ENCODE measurements around the gene LRRC7. TPM values are rescaled to one million over a fixed set of nuclear protein-coding genes. Genes with fewer than 3 reads are reported as not detected.

The LRRC7 gene
- polyA plus RNA-seq, 1 donor from 2014 or later, result 141 TPM

- peak overlapping the region; percentile 23 for H3K27ac ChIP-seq (ENCODE audit: low read length)
Measured at GRCh38 chr1:69739251-69739605, 171.5 kb downstream of the LRRC7 start.

GRCh38 chr1:69743146-69743545, 175.4 kb downstream of the LRRC7 start:
- Histone ChIP-seq H3K27me3 (ENCODE audit: insufficient read depth, low read depth, low read length) (no peaks in the 10 kb centered on the region), H4K20me1 (ENCODE audit: insufficient read depth) (no peaks in the 10 kb centered on the region), H3K9me3 (ENCODE audit: low read length) (no peaks in the 10 kb centered on the region), H3F3A (ENCODE audit: insufficient read depth, low read length, poor library complexity, severe bottlenecking) (peaks cover 7% of the 10 kb centered on the region), H3K27ac (ENCODE audit: low read length) (no peak overlapping the region), H3K36me3 (ENCODE audit: insufficient read depth, low read length) (no peaks in the 10 kb centered on the region), H3K4me2 (ENCODE audit: low read length) (no peak overlapping the region), H3K79me2 (replicated peaks; ENCODE audit: insufficient read depth, low read length) (no peaks in the 10 kb centered on the region), H3K4me3 (ENCODE audit: low read length) (no peak overlapping the region), H3K9ac (ENCODE audit: low read length) (no peak overlapping the region), H3K9me2 (ENCODE audit: insufficient read depth, low read length) (no peaks in the 10 kb centered on the region), H2AFZ (ENCODE audit: low read depth, low read length) (no peak overlapping the region)
- TF ChIP-seq EP300 (conservative IDR thresholded peaks at IDR 0.05; ENCODE audit: poor library complexity, severe bottlenecking) (no peak), SMC3 (conservative IDR thresholded peaks at IDR 0.05; ENCODE audit: poor library complexity) (no peak), MXI1 (conservative IDR thresholded peaks at IDR 0.05; ENCODE audit: poor library complexity, severe bottlenecking) (no peak), CTCF (IDR thresholded peaks at IDR 0.05; ENCODE audit: poor library complexity, severe bottlenecking) (no peak), EZH2 (IDR thresholded peaks at IDR 0.05; ENCODE audit: borderline replicate concordance, insufficient read depth, low read length, poor library complexity, severe bottlenecking) (no peak), RAD21 (conservative IDR thresholded peaks at IDR 0.05) (no peak), POLR2AphosphoS5 (IDR thresholded peaks at IDR 0.05) (no peak), TAF1 (IDR thresholded peaks at IDR 0.05; ENCODE audit: low read depth) (no peak)
- TF ChIP-seq, protein P1, sequence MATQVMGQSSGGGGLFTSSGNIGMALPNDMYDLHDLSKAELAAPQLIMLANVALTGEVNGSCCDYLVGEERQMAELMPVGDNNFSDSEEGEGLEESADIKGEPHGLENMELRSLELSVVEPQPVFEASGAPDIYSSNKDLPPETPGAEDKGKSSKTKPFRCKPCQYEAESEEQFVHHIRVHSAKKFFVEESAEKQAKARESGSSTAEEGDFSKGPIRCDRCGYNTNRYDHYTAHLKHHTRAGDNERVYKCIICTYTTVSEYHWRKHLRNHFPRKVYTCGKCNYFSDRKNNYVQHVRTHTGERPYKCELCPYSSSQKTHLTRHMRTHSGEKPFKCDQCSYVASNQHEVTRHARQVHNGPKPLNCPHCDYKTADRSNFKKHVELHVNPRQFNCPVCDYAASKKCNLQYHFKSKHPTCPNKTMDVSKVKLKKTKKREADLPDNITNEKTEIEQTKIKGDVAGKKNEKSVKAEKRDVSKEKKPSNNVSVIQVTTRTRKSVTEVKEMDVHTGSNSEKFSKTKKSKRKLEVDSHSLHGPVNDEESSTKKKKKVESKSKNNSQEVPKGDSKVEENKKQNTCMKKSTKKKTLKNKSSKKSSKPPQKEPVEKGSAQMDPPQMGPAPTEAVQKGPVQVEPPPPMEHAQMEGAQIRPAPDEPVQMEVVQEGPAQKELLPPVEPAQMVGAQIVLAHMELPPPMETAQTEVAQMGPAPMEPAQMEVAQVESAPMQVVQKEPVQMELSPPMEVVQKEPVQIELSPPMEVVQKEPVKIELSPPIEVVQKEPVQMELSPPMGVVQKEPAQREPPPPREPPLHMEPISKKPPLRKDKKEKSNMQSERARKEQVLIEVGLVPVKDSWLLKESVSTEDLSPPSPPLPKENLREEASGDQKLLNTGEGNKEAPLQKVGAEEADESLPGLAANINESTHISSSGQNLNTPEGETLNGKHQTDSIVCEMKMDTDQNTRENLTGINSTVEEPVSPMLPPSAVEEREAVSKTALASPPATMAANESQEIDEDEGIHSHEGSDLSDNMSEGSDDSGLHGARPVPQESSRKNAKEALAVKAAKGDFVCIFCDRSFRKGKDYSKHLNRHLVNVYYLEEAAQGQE (IDR thresholded peaks at IDR 0.05; ENCODE audit: borderline replicate concordance), result no peak

More at GRCh38 chr1:69739251-69739605, 171.5 kb downstream of the LRRC7 start:
- no peak overlapping the region for H3K9ac ChIP-seq (ENCODE audit: low read length)
- H3F3A ChIP-seq (ENCODE audit: insufficient read depth, low read length, poor library complexity, severe bottlenecking), result peaks cover 7% of the 10 kb centered on the region
- H3K36me3 ChIP-seq (ENCODE audit: insufficient read depth, low read length), result no peaks in the 10 kb centered on the region
- H3K4me2 ChIP-seq (ENCODE audit: low read length), result no peak overlapping the region
- H3K9me2 ChIP-seq (ENCODE audit: insufficient read depth, low read length), result no peaks in the 10 kb centered on the region
- H3K9me3 ChIP-seq (ENCODE audit: low read length), result peaks cover 3% of the 10 kb centered on the region
- no peak overlapping the region for H2AFZ ChIP-seq (ENCODE audit: low read depth, low read length)
- TF ChIP-seq CTCF (IDR thresholded peaks at IDR 0.05; ENCODE audit: poor library complexity, severe bottlenecking), result no peak
- no peak for TF ChIP-seq TAF1 (IDR thresholded peaks at IDR 0.05; ENCODE audit: low read depth)
- no peak for TF ChIP-seq MXI1 (conservative IDR thresholded peaks at IDR 0.05; ENCODE audit: poor library complexity, severe bottlenecking)
- no peak for TF ChIP-seq RAD21 (conservative IDR thresholded peaks at IDR 0.05)
- TF ChIP-seq EZH2 (IDR thresholded peaks at IDR 0.05; ENCODE audit: borderline replicate concordance, insufficient read depth, low read length, poor library complexity, severe bottlenecking), result no peak
- TF ChIP-seq, protein P1 (IDR thresholded peaks at IDR 0.05; ENCODE audit: borderline replicate concordance), result no peak
- TF ChIP-seq SMC3 (conservative IDR thresholded peaks at IDR 0.05; ENCODE audit: poor library complexity), result no peak
- H3K4me3 ChIP-seq (ENCODE audit: low read length), result no peak overlapping the region
- no peaks in the 10 kb centered on the region for H4K20me1 ChIP-seq (ENCODE audit: insufficient read depth)
- no peaks in the 10 kb centered on the region for H3K79me2 ChIP-seq (replicated peaks; ENCODE audit: insufficient read depth, low read length)
- no peaks in the 10 kb centered on the region for H3K27me3 ChIP-seq (ENCODE audit: insufficient read depth, low read depth, low read length)

Data from neural cell (in vitro differentiated cells).